Measurements from ENCODE around the gene HPSE. TPM values are rescaled to one million over a fixed set of nuclear protein-coding genes. Genes with fewer than 3 reads are reported as not detected.

Gene HPSE
- total RNA-seq (2011; cell fraction: chromatin; rRNA removed; ENCODE audit: low replicate concordance) = 0.46 TPM in 1 of 2 replicates, not detected in the other
- total RNA-seq (2011; cell fraction: nucleolus; rRNA removed) = 0.26 and 0.33 TPM in 2 replicates
- 0.15 and 0.61 TPM in 2 replicates for total RNA-seq (2011; cell fraction: nucleoplasm; rRNA removed)
- total RNA-seq (2014; rRNA removed) = 0.04 and 0.14 TPM in 2 replicates
- 0.15 and 0.26 TPM in 2 replicates for total RNA-seq (2014; rRNA removed; fragmentation: Illumina TruSeq; extraction: Trizol)
- total RNA-seq (2015; rRNA removed; fragmentation: Illumina TruSeq; extraction: Trizol) = 0.15 TPM in 1 of 2 replicates, not detected in the other
- total RNA-seq (2021) = 0.20 and 0.22 TPM in 2 replicates
- 0.14 and 0.42 TPM in 2 replicates for polyA plus RNA-seq (2011; rRNA removed)
- 0.07 and 0.12 TPM in 2 replicates for polyA plus RNA-seq (2011; cell fraction: cytosol; rRNA removed)
- 0.15 and 0.31 TPM in 2 replicates for polyA plus RNA-seq (2011; cell fraction: nucleus; rRNA removed)
- 0.05 and 0.29 TPM in 2 replicates for polyA plus RNA-seq (2012)
- 0.06 and 0.08 TPM in 2 replicates for polyA plus RNA-seq (2014; fragmentation: Illumina TruSeq; extraction: Trizol)
- polyA plus RNA-seq (2014; fragmentation: Nextera tagmentation; extraction: Ambion mirVana) = under 1 TPM; 0.01 to 0.04 TPM
- polyA plus RNA-seq (2014; rRNA removed) = 0.29 TPM in 1 of 2 replicates, not detected in the other
- 0.27 and 0.81 TPM in 2 replicates for polyA minus RNA-seq (2011; rRNA and poly(A)+ RNA removed)
- polyA minus RNA-seq (2011; cell fraction: cytosol; rRNA and poly(A)+ RNA removed) = 0.57 TPM in 1 of 2 replicates, not detected in the other
- polyA minus RNA-seq (2011; cell fraction: nucleus; rRNA and poly(A)+ RNA removed) = under 0.01 and 0.11 TPM in 2 replicates
- Bru-seq, nascent RNA = percentile 14 among the genes with signal in this experiment
- BruChase-seq, experiment 1, labeled RNA remaining after a 2-hour chase = percentile 12 among the genes with signal in this experiment
- percentile 10 among the genes with signal in this experiment for BruChase-seq, experiment 2, labeled RNA remaining after a 6-hour chase
- long read RNA-seq, experiment 1, full-length matches to known transcripts = 1 of 1 reads
- long read RNA-seq, experiment 1, partial matches to known transcripts = 0 of 1 reads
- long read RNA-seq, experiment 1, other reads (novel, unspliced or antisense) = 0 of 1 reads
- long read RNA-seq, experiment 2 = 0 reads
- long read RNA-seq, experiment 3 = 0 reads

GRCh38 chr4:83334425-83335241 is at the start of gene HPSE:
TSS of gene HPSE (minus strand) at chr4:83334848. CDS start at chr4:83334782, 66 bp downstream.
- CTCF ChIA-PET (ENCODE audit: low intra/inter-chr PET ratio) = no interaction called here
- Histone ChIP-seq H3K27ac (ENCODE audit: extremely low read depth, low read depth, low read length) (no peak within 1 kb of the TSS), H3K9ac (ENCODE audit: insufficient read depth in 1 of 2, low read depth in 2 of 2, low read length in 2 of 2) (peak within 1 kb of the TSS in 1 of 2 experiments; percentile 68; a peak in 2 of 4 replicates), H3K9me1 (ENCODE audit: control insufficient read depth, insufficient read depth, low read length) (no peaks in the 10 kb centered on the region), H3K4me3 (peak within 1 kb of the TSS; percentile 20; the same call in 1 of the 2 replicates), H3K4me1 (replicated peaks in 1 of 2; ENCODE audit: control insufficient read depth in 2 of 2, insufficient read depth in 2 of 2, low read length in 2 of 2) (peaks cover 4 to 9% of the 10 kb centered on the region in 2 experiments; a peak in 4 of 5 replicates), H2AFZ (ENCODE audit: low read depth, low read length) (peak within 1 kb of the TSS; percentile 58; the same call in 1 of the 2 replicates), H3K27me3 (ENCODE audit: control insufficient read depth in 2 of 2, insufficient read depth in 2 of 2, low read length in 2 of 2) (peaks cover 12 to 30% of the 10 kb centered on the region in 2 experiments), H3K9me3 (replicated peaks; ENCODE audit: control insufficient read depth, insufficient read depth, low read depth, low read length) (no peaks in the 10 kb centered on the region), H3K4me2 (ENCODE audit: insufficient read depth, low read length) (peak within 1 kb of the TSS; percentile 33), H3K79me2 (ENCODE audit: control insufficient read depth, insufficient read depth, low read length) (no peaks in the 10 kb centered on the region), H3K36me3 (ENCODE audit: control insufficient read depth, insufficient read depth, low read length) (no peaks in the 10 kb centered on the region), H4K20me1 (replicated peaks; ENCODE audit: control insufficient read depth, insufficient read depth, low read length) (no peaks in the 10 kb centered on the region)
- DNase-seq (ENCODE audit: extremely low read depth in 1 of 4, low spot score in 3 of 4) (peak; percentile 41 to 59 (median 51)), ATAC-seq (peak; percentile 79), FAIRE-seq (no peak)
- BruUV-seq (replicated peaks) = no TSS peak
- WGBS (ENCODE audit: insufficient coverage, low coverage, missing lambda C conversion rate) = 7% methylated on average over 43 of the region's 63 CpGs
- POLR2A ChIA-PET = no interaction called here
- intact Hi-C loops (cut with micrococcal nuclease) (no loop called here), in situ Hi-C loops (cut with MboI) (no loop called here)
- peak; percentile 28; the same call in 1 of the 2 replicates for TF ChIP-seq VEZF1 (CRISPR knock-in tag; IDR thresholded peaks at IDR 0.05)
- TF ChIP-seq E2F5 (CRISPR knock-in tag; IDR thresholded peaks at IDR 0.05) = no peak
- 0 out of 2 replicates have a peak, but pooled peaks have one; percentile 20 for TF ChIP-seq CTBP1 (IDR thresholded peaks at IDR 0.05; ENCODE audit: borderline replicate concordance)
- TF ChIP-seq FOXJ2 (tag; IDR thresholded peaks at IDR 0.05) = no peak
- 0 out of 2 replicates have a peak, but pooled peaks have one; percentile 31 for TF ChIP-seq EGR1 (conservative IDR thresholded peaks at IDR 0.05)
- TF ChIP-seq ZNF23 (CRISPR knock-in tag; IDR thresholded peaks at IDR 0.05) = no peak
- peak; percentile 27; the same call in 1 of the 2 replicates for TF ChIP-seq TFAP4 (CRISPR knock-in tag; IDR thresholded peaks at IDR 0.05; ENCODE audit: borderline replicate concordance)
- peak; percentile 22; the same call in 1 of the 2 replicates for TF ChIP-seq SPI1 (IDR thresholded peaks at IDR 0.05; ENCODE audit: borderline replicate concordance, low read depth, low read length)
- no peak for TF ChIP-seq NCOA2 (IDR thresholded peaks at IDR 0.05; ENCODE audit: partially characterized antibody in 2 of 2)
- TF ChIP-seq MAZ (CRISPR knock-in tag; conservative IDR thresholded peaks at IDR 0.05 in 1 of 2, IDR thresholded peaks at IDR 0.05 in 1 of 2) = peak in 1 of 2 experiments; percentile 38; a peak in 1 of 4 replicates
- no peak for TF ChIP-seq RBFOX2 (IDR thresholded peaks at IDR 0.05; ENCODE audit: low read depth, low read length)
- no peak for TF ChIP-seq SP1 (CRISPR knock-in tag; IDR thresholded peaks at IDR 0.05)
- TF ChIP-seq ZNF263 (CRISPR knock-in tag; IDR thresholded peaks at IDR 0.05; ENCODE audit: borderline replicate concordance) = peak; percentile 96

All from K562 (cell line).